GM19238 (cell line): Measurements from ENCODE around the gene DDX56.

Experiments used
- DNase-seq: peaks from one replicate; pipeline ENCODE4 v3.0.0; 2011; ENCODE audit warnings: low spot score; ENCODE audit not compliant: insufficient read length

The DDX56 gene

DNA sequence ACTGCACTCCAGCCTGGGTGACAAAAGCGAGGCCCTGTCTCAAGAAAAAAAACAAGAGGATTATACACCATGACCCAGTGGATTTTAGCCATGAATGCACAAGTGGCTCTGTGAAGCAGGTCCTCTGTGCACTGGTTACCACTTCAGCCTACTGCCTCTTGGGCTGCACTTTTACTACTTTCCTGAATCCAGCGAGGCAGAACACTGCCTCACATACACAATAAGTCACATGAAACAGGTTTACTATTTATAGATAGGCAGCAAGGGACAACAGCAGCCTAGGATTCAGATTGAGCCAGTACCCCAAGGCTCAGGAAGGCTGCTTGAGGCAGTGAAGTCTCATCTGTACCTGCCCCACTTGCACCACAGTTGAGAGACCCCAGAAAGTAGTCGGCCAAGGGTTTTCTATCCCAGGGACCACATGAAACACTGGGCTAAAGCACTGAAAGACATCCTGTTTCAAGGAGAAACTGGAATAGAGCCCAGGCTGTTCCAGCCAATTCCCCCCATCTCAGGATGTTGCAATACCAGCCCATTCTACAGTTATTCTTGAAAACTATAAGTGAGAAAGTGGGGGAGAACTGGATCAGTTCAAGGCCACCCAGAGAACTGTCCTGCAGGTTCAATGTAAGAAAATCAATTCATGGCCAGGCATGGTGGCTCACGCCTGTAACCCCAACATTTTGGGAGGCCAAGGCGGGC is 22.4 kb upstream of the DDX56 start:
- no peak for DNase-seq

DNA sequence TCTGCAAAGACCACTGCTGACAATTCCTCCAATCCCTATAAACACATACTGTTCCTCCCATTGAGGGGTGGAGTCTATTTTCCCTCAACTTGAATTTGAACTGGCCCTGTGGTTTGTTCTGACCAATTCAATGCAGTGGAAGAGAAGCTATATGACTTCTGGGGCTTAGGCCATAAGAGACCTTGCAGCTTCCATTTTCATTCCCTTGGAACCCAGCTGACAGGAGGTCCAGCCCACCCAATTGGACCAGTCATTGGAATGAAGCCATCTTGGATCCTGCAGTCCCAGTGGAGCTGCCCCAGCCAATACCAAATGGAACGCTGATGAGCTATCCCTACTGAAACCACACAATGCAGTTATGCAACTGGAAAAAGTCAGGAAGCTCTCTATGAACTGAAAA is 17.2 kb upstream of the DDX56 start:
- DNase-seq = no peak

DNA sequence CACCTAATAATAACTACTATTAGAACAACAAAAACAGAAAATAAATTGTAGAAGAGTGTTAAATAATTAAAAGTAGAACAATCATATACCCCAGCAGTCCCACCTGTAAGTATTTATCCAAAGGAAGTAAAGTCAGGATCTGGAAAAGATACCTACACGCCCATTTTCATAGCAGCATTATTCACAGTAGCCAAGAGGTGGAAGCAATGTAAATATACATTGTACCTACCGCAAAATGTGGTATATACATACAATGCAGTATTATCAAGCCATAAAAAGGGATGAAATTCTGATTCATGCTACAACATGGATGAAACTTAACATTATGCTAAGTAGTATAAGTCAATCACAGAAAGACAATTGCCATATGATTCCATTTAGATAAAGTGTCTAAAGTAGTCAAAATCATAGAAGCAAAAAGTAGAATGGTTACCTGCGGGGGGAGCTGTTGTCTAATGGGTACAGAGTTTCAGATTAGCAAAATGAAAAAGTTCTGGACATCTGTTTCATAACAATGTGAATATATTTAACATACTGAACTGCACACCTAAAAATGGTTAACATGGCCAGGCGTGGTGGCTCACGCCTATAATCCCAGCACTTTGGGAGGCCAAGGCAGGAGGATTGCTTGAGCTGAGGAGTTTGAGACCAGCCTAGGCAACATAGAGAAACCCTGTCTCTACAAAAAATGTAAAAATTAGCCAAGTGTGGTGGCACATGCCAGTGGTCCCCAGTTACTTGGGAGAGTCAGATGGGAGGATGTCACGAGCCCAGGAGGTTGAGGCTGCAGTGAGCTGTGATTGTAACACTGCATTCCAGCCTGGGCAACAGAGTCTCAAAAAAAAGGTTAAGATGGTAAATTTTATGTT is 14.4 kb upstream of the DDX56 start:
- no peak for DNase-seq

DNA sequence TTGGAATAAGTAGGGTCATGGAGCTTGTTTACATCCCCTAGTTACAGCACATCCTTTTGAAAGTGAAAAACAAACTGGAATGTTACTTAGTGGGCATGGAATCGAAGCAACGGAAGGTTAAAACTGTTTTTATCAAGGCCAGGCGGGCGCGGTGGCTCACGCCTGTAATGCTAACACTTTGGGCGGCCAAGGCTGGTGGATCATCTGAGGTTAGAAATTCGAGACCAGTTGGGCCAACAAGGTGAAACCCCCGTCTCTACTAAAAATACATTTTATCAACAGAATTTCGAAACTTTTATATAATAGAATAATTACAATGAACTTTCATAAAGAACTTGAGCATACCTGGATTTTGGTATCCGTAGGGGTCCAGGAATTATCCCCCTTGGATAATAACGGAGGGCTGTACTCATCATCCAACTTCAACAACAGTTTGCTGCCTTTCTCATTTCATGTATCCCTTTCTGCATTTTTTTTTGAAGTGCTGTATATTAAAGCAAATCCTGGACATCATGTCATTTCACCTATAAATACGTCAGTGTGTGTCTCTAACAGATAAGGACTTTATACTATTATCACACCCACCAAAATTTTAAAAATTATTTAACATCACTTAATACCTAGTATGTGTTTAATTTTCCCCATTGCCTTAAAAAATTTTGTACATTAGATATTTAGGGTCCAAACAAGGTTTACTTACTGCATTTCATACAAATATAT is 9.6 kb upstream of the DDX56 start:
- DNase-seq = no peak

DNA sequence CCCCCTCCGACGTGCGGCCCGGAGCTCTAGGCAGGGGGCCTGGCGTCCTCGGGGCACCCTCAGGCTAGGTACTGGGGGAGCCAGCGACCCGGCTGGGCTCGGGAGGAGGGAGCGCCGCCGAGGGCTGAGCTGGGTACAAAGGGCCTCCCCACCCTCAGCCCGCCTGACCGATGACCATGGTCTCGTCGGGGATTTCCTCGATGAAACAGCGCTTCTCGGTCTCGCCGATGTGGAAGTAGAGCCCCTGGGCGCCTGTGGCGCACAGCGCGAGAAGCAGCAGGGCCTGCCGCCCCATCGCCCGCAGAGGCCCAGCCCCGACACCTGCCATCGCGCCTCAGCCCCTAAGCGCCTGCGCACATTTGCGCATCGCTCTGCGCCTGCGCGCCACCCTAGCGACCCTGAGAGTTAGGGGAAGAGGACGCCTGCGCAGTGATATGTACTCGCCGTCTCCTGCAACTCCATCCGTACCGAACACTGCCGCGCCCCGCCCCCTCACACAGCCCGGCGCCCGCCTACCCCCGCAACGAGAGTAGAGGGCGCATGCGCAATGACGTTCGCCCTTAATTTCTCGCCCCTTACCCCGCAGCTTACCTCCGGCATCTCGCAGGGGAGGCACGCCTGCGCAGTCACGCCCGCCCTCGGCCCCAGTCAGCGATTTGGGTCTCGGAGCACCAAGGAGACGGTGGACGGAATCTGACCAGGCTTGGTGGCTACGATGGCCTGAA is 8.3 kb upstream of the DDX56 start, which contains the start of gene TMED4:
TSS of gene TMED4 (minus strand) at position 353 of the 725 bp plus-strand sequence. CDS start at position 328, 25 bp downstream.
- DNase-seq = peak; percentile 97

DNA sequence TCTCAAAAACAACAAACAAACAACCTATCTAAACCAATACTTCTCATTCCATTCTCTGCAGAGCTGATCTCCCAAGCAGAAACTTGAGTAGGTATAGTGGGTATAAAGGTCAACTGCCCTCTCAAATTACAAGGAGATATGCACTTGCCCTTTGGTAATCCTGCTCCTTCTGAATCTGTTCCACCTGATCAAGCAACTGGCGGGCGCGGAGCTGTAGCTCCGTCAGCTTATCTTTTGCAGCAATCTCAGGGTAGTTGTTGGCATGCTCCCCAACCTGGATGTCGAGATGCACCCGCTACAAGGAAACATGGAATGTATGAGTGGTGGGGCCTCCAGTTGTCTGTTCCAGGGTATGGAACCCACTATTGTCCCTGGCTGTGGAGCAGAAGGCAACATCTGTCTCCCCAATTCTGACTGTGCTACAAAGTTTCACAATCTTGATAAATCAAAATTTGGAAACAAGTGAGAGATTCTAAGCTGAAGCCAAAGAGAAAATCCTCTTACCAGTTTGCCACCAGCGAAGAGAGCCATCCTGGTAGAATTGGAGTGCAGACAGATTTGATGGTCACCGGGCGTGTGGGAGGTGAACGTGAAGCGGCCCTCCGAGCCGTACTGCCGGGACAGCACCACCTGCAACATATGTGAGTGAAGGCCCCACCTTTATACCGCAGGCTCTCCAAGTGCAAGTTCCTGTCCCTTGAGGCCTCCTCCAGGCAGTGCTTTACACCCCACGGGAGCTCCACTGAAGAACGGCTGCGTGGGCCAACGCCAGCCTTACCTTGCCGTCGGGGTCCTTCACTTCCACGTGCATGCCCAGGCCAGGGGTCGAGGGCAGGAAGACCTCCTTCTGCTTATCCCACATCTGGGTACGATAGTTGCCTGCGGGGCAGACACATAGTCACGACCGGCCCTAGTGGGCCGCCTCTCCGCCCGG is 7.5 kb upstream of the DDX56 start:
- peak; percentile 30 for DNase-seq

DNA sequence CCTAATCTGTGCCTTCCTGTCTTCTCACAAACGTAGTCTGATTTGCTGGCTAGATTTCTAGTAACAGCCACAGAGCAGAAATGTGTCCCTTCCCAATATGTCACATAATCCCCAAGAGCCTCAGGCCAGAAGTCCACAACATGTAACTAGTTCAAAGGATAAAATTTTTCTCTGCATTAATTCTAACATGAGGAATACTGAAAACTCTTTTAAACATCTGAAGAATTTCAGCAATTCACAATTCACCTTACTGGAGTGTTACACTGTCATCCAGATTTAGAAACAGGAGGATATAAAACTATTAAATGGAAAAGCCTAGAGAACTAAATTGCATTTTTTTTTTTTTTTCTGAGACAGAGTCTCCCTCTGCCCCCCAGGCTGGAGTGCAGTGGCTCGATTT is 2.5 kb upstream of the DDX56 start:
- DNase-seq = no peak

DNA sequence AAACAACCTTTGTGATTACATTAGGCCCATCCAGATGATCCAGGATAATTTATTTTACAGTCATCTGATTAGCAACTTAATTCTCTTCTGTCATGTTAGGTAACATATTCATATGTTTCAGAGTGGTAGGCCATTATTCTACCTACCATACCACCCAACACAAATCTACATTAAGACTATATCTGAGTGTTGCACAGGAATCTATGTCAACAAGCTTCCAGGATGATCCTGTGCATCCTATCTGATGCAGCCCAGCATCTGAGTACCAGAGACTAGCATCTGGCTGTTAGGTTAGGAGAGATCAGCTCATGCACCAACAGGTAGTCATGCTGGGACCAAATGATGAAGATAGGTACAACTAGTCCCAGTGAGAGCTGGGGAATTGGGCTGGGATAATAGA is 1.3 kb upstream of the DDX56 start:
- no peak for DNase-seq

DNA sequence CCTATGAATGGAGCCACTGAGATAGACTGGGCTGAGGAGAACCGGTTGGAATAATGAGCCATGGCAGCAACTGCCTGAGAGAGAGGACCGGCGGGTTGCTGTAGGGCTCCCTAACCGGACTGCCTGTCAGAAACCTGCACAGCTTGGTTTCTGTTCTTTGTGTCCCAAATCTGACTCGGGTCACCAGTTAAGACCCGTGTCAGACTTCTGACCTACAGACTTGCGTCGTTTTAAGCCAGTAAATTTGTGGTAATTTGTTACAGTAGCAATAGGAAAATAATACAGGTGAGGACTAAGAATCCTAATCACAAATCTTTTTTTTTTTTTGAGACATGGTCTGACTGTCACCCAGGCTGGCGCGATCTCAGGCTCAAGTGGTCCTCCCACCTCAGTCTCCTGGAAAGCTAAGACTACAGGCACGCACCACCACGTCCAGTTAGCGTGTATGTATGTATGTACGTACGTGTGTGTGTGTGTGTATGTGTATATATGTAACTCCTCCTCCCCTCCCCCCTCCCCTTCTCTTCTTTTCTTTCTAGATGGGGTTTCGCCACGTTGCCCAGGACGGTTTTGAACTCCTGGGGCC is 672 bp upstream of the DDX56 start:
- no peak for DNase-seq

DNA sequence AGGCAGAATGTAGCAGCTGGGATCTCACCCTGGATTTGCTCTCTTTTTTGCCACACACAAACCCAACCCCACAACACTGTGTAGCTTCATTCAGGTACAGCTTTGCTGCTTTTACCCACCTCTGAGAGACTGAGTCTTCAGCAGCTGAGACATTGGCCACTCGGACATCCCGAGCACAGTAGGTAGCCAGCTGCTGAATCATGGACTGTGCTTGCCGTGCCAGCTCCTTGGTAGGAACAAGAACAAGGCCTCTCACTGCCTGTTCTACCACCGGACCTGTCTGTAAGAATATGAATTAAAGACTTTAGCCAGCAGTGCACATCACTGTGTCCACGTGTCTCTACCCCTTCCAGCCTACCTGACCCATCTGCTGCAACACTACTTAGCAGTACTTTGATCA is 937 bp downstream of the DDX56 start:
- no peak for DNase-seq

DNA sequence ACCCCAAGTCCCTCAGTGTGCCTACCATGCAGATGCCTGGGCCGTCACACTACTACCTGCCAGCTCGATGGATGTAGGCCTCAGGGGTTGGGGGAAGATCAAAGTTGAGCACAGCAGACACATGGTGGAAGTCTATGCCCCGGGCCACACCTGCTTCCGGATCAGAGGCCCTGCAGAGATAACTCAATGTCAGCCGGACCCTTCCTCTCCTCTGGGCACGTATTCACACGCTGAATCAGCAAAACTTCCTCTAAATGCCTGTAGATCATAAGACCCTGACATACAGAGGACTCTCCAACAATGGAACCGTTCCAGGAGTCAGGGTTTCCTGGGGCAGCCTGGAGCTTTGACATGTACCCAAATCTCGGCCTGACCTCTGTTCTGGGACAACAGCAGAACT is 3.7 kb downstream of the DDX56 start:
- no peak for DNase-seq

DNA sequence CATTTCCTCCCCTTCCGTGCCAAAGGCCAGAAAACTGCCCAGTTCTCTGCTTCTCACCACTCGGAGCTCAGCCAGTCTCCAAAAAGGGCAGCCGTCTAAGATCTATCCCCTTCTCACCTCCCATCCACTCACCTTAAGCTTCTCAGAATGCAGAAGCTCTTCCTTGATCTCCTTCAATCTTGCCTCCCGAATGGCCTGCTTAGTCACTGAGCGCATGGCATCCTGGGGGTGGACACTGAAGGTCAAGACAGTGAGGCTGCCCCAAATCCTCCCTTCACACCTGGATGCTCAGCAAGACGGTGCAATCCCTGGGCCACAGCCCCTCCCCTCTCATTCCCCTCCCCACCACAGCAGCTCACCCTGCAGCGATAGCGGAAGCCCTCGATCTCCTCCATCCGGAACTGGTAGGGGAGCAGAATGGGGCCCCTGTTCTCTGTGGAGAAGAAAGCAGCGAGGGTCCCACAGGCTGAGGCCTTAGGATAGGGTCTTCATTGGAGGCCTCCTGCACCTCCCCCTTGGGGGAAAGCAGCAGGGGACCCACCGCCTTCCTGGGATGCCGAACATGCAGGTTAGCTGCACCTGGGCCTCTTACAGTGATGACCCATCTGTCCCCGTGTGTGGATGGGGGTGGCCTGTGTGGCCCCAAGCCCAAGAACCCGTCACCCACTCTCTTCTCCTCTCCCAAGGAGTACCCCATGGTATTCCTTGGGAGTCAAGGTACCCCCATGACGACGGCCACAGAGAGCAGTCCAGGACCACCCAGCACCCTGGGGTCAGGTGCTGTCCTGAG is 4.7 kb downstream of the DDX56 start:
- no peak for DNase-seq

DNA sequence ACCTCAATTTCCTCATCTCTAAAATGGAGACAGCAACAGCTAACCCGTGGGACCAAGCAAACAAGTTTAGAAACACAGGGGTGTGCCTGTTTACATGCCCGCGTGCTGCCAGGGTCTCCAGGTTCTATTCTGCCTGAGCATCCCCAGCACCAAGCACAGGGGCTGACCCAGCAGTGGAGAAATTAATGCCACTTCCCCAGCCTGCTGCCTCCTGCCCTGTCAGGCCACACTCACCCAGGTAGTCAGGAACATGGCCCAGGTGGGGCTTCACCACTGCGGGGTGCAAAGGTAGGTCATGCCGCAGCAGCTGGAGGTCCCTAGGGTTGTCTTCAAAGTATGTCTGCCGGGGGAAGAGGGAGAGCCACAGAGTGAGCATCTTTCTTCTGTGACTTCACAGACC is 5.8 kb downstream of the DDX56 start:
- DNase-seq = no peak

DNA sequence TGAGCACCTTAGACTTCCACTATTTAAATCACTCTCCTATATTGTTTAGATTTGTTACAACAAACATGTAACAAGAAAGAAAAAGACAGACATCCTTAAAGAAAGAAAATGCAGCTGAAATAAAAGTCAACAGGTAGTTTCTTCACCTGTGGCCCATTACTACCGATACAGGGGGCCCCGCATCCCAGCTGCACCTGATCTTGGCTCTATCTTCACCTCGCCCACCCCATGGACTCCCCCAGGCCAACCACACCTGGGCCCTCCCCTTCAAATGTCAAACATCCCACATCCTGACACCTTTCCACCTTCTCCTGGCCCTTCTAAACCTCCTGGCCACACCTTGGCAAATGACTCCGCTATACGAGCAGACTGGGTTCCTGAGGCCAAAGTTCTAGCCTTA is 7.0 kb downstream of the DDX56 start:
- no peak for DNase-seq

DNA sequence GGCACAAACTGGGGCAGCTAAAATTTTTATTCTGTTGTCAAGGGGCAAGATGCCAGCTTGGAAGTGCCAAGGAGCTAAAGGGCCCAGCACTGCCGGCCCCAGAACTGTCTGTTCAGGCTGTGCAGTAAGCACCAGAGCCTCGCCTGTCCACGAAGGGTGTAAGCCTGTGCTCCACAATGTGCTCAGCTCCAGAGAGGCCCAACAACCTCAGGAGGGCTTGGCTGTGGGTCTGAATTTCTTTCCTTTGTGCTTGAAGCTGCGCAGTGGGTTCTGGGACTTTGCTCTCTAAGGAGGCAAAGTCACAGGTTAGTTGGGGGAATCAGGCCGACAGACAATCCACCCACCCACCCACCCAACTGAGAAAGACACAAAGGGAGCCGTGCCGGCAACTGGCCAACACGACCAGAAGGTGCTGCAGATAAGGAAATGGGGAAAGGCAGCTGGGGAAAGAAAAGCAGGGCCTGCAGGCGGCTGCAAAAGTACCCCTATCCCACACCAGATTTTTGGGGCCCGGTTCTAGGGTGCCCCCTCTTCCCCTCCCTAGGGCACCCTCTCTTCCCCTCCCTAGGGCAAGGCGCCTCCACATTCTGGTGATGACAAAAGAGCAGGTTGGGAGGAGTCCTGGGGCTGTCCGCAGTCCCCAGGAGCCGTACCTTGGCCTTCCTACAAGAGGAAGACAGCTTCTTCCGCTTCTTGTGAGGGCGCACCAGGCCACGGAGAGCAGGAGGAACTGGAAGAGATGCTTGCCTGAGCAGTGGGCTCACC is 7.7 kb downstream of the DDX56 start:
- no peak for DNase-seq

DNA sequence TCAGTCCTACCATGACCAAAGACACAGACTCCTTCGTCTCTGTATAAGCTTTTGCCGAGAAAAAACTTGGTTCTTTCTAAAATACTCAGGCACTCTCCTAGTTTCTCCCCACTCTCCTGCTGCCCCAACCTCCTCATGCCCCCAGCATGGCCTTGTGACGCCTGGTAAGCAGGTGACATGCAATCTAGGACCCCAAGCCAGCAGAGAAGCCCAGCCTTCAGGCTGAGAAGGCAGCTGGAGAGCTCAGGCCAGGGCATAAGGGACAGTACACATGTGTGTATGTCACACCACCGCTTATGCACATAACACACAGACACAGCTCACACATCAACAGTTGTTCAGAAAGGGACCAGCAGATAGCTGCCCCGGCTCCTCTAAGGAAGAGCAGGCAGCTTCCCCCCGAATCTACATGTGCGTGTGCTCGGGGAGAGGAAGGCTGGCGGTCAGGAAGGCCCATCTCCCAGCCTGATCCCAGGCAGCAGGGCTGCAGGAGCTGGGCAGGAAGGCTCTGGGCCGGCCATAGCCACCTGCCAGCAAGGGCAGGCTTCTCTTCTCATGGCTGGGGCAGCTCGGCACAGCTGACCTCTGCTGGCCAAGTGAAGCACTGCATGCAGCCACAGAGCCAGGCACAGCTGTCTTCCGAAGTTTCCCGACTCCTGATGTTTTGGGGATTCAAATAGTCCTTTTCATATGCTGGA is 8.5 kb downstream of the DDX56 start:
- DNase-seq = peak; percentile 62

DNA sequence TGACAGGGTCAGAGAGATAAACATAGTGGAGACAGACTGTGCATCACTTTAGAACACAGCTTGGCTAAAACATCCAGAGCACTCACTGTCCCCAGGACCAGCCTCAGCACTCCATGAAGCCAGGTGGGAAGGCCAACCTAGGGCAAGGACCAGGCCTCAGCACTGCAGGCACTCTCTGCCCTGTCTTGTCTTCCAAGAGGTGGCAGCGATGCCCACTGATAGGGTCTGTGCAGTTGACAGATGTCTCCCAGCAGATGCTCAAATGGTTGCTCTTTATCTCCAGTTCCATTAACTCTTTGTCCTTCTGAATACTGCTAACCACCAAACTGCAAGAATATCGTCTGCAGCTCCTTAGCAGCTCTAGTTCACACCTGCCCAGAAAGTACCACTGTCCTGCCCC is 9.1 kb downstream of the DDX56 start:
- no peak for DNase-seq

DNA sequence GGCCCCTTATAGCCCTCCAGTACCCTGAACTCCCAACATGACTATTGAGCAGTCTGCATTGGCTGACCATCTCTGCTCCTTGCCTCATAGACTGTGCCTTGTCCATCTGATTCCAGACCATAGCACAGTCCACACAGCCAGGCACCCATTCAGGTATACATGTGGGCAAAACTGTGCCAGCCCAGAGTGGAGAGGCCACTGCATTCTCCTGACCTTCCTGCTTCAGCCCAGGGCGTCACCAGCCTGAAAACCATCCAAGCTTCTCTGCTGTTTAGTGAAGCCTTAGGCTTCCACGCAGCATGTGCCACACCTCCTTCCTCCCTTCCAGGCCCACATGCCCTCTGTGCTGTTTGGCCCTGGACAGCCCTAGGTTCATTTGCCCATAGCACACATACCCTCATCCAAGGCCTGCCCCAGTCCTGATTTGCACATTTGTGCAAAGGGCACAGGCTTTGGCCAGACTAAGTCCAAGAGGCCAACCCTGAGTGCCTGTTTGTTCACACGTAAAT is 10.5 kb downstream of the DDX56 start:
- no peak for DNase-seq
